ENCODE data around the gene WNT4.
"Not testable (repeated sequence)": the region's sequence is repeated elsewhere in the genome, so short reads cannot be mapped to it uniquely, and the experiment has no call there.

Gene WNT4

GRCh38 chr1:22101199-22101598 lies 41.7 kb downstream of the WNT4 start:
- Histone ChIP-seq H3K36me3 (ENCODE audit: control insufficient read depth in 2 of 2, insufficient read depth in 2 of 2, low read length in 2 of 2) (peaks cover 15 to 47% of the 10 kb centered on the region in 2 donors), H3K9ac (ENCODE audit: low read depth in 1 of 2, low read length in 2 of 2) (no peak overlapping the region), H3K27me3 (ENCODE audit: control insufficient read depth in 2 of 2, insufficient read depth in 2 of 2, low read length in 2 of 2) (no peaks in the 10 kb centered on the region), H3K9me3 (ENCODE audit: control insufficient read depth in 2 of 2, low read length in 2 of 2) (no peaks in the 10 kb centered on the region), H3K4me1 (ENCODE audit: control insufficient read depth in 2 of 2, insufficient read depth in 2 of 2, low read length in 2 of 2) (peaks cover 0 to 5% of the 10 kb centered on the region in 2 donors), H3K27ac (ENCODE audit: low read depth in 2 of 2, low read length in 2 of 2) (no peak overlapping the region), H3K4me3 (ENCODE audit: low read length in 2 of 2) (no peak overlapping the region)

DNA sequence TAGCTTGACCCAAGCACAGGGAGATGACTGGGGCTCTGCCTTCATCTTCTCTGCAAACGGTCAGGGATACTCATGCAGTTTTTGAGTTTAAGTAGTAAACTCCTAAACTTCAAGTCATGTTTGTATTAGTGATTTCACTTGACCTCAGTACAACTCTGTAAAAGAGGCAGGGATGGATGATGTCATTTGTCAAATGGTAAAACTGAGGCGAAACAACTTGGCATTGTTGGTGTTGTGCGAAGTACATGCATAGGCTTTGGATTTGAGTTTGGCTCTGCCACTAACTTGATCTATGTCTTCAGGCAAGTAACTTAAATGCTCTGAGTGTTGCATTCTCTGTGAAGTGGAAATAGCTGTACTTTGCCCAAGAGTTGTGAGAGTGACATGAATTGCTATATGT lies 42.7 kb downstream of the WNT4 start:
- H3K27me3 ChIP-seq (ENCODE audit: control insufficient read depth in 2 of 2, insufficient read depth in 2 of 2, low read length in 2 of 2) = no peaks in the 10 kb centered on the region
- H3K9ac ChIP-seq (ENCODE audit: low read depth in 1 of 2, low read length in 2 of 2) = no peak overlapping the region
- peaks cover 0 to 2% of the 10 kb centered on the region in 2 donors for H3K4me1 ChIP-seq (ENCODE audit: control insufficient read depth in 2 of 2, insufficient read depth in 2 of 2, low read length in 2 of 2)
- H3K36me3 ChIP-seq (ENCODE audit: control insufficient read depth in 2 of 2, insufficient read depth in 2 of 2, low read length in 2 of 2) = peaks cover 17 to 48% of the 10 kb centered on the region in 2 donors
- no peak overlapping the region for H3K27ac ChIP-seq (ENCODE audit: low read depth in 2 of 2, low read length in 2 of 2)
- no peak overlapping the region for H3K4me3 ChIP-seq (ENCODE audit: low read length in 2 of 2)
- H3K9me3 ChIP-seq (ENCODE audit: control insufficient read depth in 2 of 2, low read length in 2 of 2) = no peaks in the 10 kb centered on the region

DNA sequence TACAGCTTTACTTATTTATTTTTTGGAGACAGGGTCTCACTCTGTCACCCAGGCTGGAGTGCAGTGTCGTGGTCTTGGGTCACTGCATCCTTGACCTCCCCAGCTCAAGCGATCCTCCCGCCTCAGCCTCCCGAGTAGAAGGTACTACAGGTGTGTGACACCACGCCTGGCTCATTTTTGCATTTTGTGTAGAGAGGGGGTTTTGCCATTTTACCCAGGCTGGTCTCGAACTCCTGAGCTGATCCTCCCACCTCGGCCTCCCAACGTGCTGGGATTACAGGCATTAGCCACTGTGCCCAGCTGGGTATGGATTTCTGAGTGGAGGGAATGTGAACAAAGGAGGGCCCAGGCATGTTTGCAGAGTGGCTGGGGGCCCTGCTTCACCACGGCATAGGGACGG lies 44.1 kb downstream of the WNT4 start:
- H3K36me3 ChIP-seq (ENCODE audit: control insufficient read depth in 2 of 2, insufficient read depth in 2 of 2, low read length in 2 of 2) = peaks cover 25 to 51% of the 10 kb centered on the region in 2 donors
- no peaks in the 10 kb centered on the region for H3K4me1 ChIP-seq (ENCODE audit: control insufficient read depth in 2 of 2, insufficient read depth in 2 of 2, low read length in 2 of 2)
- no peaks in the 10 kb centered on the region for H3K9me3 ChIP-seq (ENCODE audit: control insufficient read depth in 2 of 2, low read length in 2 of 2)
- no peak overlapping the region for H3K9ac ChIP-seq (ENCODE audit: low read depth in 1 of 2, low read length in 2 of 2)
- H3K4me3 ChIP-seq (ENCODE audit: low read length in 2 of 2) = no peak overlapping the region
- no peaks in the 10 kb centered on the region for H3K27me3 ChIP-seq (ENCODE audit: control insufficient read depth in 2 of 2, insufficient read depth in 2 of 2, low read length in 2 of 2)
- H3K27ac ChIP-seq (ENCODE audit: low read depth in 2 of 2, low read length in 2 of 2) = no peak overlapping the region

DNA sequence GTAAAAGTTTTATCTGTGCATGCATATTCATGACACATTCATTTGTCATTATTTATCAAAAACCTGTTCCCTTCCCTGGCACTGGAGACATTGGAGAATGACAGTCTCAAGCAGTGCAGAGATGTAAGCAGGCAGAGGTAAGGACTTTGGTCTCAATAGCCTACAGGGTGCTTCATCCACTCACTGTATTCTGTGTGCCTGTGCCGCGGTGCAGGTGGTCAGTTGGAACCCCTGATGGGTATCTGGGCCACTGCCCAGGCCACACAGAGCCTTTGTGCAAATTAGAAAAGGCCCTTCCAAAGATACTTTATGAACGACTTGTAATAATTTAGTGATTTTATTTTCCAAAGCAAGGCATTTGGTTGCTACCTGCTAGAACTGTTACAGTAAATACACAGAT lies 46.4 kb downstream of the WNT4 start:
- Histone ChIP-seq H3K9ac (ENCODE audit: low read depth in 1 of 2, low read length in 2 of 2) (no peak overlapping the region), H3K36me3 (ENCODE audit: control insufficient read depth in 2 of 2, insufficient read depth in 2 of 2, low read length in 2 of 2) (peaks cover 35 to 55% of the 10 kb centered on the region in 2 donors), H3K27me3 (ENCODE audit: control insufficient read depth in 2 of 2, insufficient read depth in 2 of 2, low read length in 2 of 2) (no peaks in the 10 kb centered on the region), H3K4me1 (ENCODE audit: control insufficient read depth in 2 of 2, insufficient read depth in 2 of 2, low read length in 2 of 2) (no peaks in the 10 kb centered on the region), H3K27ac (ENCODE audit: low read depth in 2 of 2, low read length in 2 of 2) (no peak overlapping the region), H3K4me3 (ENCODE audit: low read length in 2 of 2) (no peak overlapping the region), H3K9me3 (ENCODE audit: control insufficient read depth in 2 of 2, low read length in 2 of 2) (no peaks in the 10 kb centered on the region)

DNA sequence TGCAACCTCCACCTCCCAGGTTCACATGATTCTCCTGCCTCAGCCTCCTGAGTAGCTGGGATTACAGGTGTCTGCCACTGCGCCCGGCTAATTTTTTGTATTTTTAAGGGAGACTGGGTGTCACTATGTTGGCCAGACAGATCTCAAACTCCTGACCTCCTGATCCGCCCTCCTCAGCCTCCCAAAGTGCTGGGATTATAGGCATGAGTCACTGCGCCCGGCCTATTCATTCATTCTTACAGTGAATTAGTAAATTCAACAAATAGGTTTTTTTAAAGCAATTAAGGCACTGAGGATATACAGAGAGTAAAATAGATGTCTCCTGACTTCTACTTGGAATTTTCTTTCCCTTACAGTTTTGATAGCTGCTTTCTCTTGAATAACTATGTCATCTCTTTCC lies 46.9 kb downstream of the WNT4 start:
- Histone ChIP-seq H3K4me1 (ENCODE audit: control insufficient read depth in 2 of 2, insufficient read depth in 2 of 2, low read length in 2 of 2) (no peaks in the 10 kb centered on the region), H3K27ac (ENCODE audit: low read depth in 2 of 2, low read length in 2 of 2) (no peak overlapping the region), H3K36me3 (ENCODE audit: control insufficient read depth in 2 of 2, insufficient read depth in 2 of 2, low read length in 2 of 2) (peaks cover 35 to 55% of the 10 kb centered on the region in 2 donors), H3K9me3 (ENCODE audit: control insufficient read depth in 2 of 2, low read length in 2 of 2) (no peaks in the 10 kb centered on the region), H3K4me3 (ENCODE audit: low read length in 2 of 2) (no peak overlapping the region), H3K27me3 (ENCODE audit: control insufficient read depth in 2 of 2, insufficient read depth in 2 of 2, low read length in 2 of 2) (no peaks in the 10 kb centered on the region), H3K9ac (ENCODE audit: low read depth in 1 of 2, low read length in 2 of 2) (no peak overlapping the region)

DNA sequence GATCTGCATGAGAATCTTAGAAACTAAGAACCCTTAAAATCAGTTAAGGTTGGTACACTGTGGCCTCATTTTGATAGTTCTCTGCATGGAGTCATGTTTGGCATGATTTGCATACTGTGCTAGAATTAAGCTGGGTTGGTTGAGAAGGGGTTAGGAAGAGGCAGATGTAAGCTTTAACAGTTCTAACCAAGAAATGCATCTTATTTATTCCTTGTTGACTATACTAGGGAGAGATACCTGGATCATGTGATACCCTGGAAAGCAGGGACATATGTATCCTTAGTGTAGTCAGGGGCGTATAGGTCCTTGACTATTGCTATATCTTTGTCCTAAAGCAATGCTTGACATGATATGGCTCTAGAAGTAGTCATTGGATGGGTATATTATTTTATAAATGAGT lies 49.4 kb downstream of the WNT4 start:
- Histone ChIP-seq H3K27ac (ENCODE audit: low read depth in 2 of 2, low read length in 2 of 2) (no peak overlapping the region), H3K27me3 (ENCODE audit: control insufficient read depth in 2 of 2, insufficient read depth in 2 of 2, low read length in 2 of 2) (no peaks in the 10 kb centered on the region), H3K4me3 (ENCODE audit: low read length in 2 of 2) (no peak overlapping the region), H3K36me3 (ENCODE audit: control insufficient read depth in 2 of 2, insufficient read depth in 2 of 2, low read length in 2 of 2) (peaks cover 44 to 46% of the 10 kb centered on the region in 2 donors), H3K9ac (ENCODE audit: low read depth in 1 of 2, low read length in 2 of 2) (no peak overlapping the region), H3K9me3 (ENCODE audit: control insufficient read depth in 2 of 2, low read length in 2 of 2) (no peaks in the 10 kb centered on the region), H3K4me1 (ENCODE audit: control insufficient read depth in 2 of 2, insufficient read depth in 2 of 2, low read length in 2 of 2) (peaks cover 4 to 7% of the 10 kb centered on the region in 2 donors)

- H3K4me1 ChIP-seq (ENCODE audit: control insufficient read depth in 2 of 2, insufficient read depth in 2 of 2, low read length in 2 of 2); H3K9ac ChIP-seq (ENCODE audit: low read depth in 1 of 2, low read length in 2 of 2); H3K4me3 ChIP-seq (ENCODE audit: low read length in 2 of 2); H3K27me3 ChIP-seq (ENCODE audit: control insufficient read depth in 2 of 2, insufficient read depth in 2 of 2, low read length in 2 of 2); H3K9me3 ChIP-seq (ENCODE audit: control insufficient read depth in 2 of 2, low read length in 2 of 2); H3K27ac ChIP-seq (ENCODE audit: low read depth in 2 of 2, low read length in 2 of 2): not testable (repeated sequence)
- H3K36me3 ChIP-seq (ENCODE audit: control insufficient read depth in 2 of 2, insufficient read depth in 2 of 2, low read length in 2 of 2) = peaks cover 41 to 48% of the 10 kb centered on the region in 2 donors
Measured at GRCh38 chr1:22092026-22092768, 50.7 kb downstream of the WNT4 start.

- no peak overlapping the region for H3K4me3 ChIP-seq (ENCODE audit: low read length in 2 of 2)
Measured at GRCh38 chr1:22090867-22091266, 52.0 kb downstream of the WNT4 start.

GRCh38 chr1:22089787-22090186 lies 53.1 kb downstream of the WNT4 start:
- peaks cover 5 to 8% of the 10 kb centered on the region in 2 donors for H3K4me1 ChIP-seq (ENCODE audit: control insufficient read depth in 2 of 2, insufficient read depth in 2 of 2, low read length in 2 of 2)
- H3K9ac ChIP-seq (ENCODE audit: low read depth in 1 of 2, low read length in 2 of 2) = no peak overlapping the region
- H3K36me3 ChIP-seq (ENCODE audit: control insufficient read depth in 2 of 2, insufficient read depth in 2 of 2, low read length in 2 of 2) = peaks cover 36 to 52% of the 10 kb centered on the region in 2 donors
- no peaks in the 10 kb centered on the region for H3K9me3 ChIP-seq (ENCODE audit: control insufficient read depth in 2 of 2, low read length in 2 of 2)
- no peaks in the 10 kb centered on the region for H3K27me3 ChIP-seq (ENCODE audit: control insufficient read depth in 2 of 2, insufficient read depth in 2 of 2, low read length in 2 of 2)
- no peak overlapping the region for H3K4me3 ChIP-seq (ENCODE audit: low read length in 2 of 2)
- H3K27ac ChIP-seq (ENCODE audit: low read depth in 2 of 2, low read length in 2 of 2) = no peak overlapping the region

More at GRCh38 chr1:22090867-22091266, 52.0 kb downstream of the WNT4 start:
- no peaks in the 10 kb centered on the region for H3K9me3 ChIP-seq (ENCODE audit: control insufficient read depth in 2 of 2, low read length in 2 of 2)
- H3K27ac ChIP-seq (ENCODE audit: low read depth in 2 of 2, low read length in 2 of 2) = no peak overlapping the region
- no peak overlapping the region for H3K9ac ChIP-seq (ENCODE audit: low read depth in 1 of 2, low read length in 2 of 2)
- peaks cover 5 to 8% of the 10 kb centered on the region in 2 donors for H3K4me1 ChIP-seq (ENCODE audit: control insufficient read depth in 2 of 2, insufficient read depth in 2 of 2, low read length in 2 of 2)
- H3K27me3 ChIP-seq (ENCODE audit: control insufficient read depth in 2 of 2, insufficient read depth in 2 of 2, low read length in 2 of 2) = no peaks in the 10 kb centered on the region
- H3K36me3 ChIP-seq (ENCODE audit: control insufficient read depth in 2 of 2, insufficient read depth in 2 of 2, low read length in 2 of 2) = peaks cover 43 to 55% of the 10 kb centered on the region in 2 donors

GRCh38 chr1:22089134-22089571 lies 53.7 kb downstream of the WNT4 start:
- H3K9ac ChIP-seq (ENCODE audit: low read depth in 1 of 2, low read length in 2 of 2) = no peak overlapping the region
- peaks cover 5 to 8% of the 10 kb centered on the region in 2 donors for H3K4me1 ChIP-seq (ENCODE audit: control insufficient read depth in 2 of 2, insufficient read depth in 2 of 2, low read length in 2 of 2)
- no peaks in the 10 kb centered on the region for H3K27me3 ChIP-seq (ENCODE audit: control insufficient read depth in 2 of 2, insufficient read depth in 2 of 2, low read length in 2 of 2)
- H3K27ac ChIP-seq (ENCODE audit: low read depth in 2 of 2, low read length in 2 of 2) = no peak overlapping the region
- H3K36me3 ChIP-seq (ENCODE audit: control insufficient read depth in 2 of 2, insufficient read depth in 2 of 2, low read length in 2 of 2) = peaks cover 33 to 49% of the 10 kb centered on the region in 2 donors
- no peaks in the 10 kb centered on the region for H3K9me3 ChIP-seq (ENCODE audit: control insufficient read depth in 2 of 2, low read length in 2 of 2)
- no peak overlapping the region for H3K4me3 ChIP-seq (ENCODE audit: low read length in 2 of 2)

Measured in mucosa of rectum (tissue), 2 donors.